SIG-M5 treated with dmso at 0.1 percent for 504 hours (cell line): Measurements from ENCODE around the gene NHLH2.

Source experiments
- DNase-seq: peaks from one replicate; lab custom pipeline; 2025; ENCODE audit not compliant: unreplicated experiment; lab: John Stamatoyannopoulos, UW

The NHLH2 gene

DNA sequence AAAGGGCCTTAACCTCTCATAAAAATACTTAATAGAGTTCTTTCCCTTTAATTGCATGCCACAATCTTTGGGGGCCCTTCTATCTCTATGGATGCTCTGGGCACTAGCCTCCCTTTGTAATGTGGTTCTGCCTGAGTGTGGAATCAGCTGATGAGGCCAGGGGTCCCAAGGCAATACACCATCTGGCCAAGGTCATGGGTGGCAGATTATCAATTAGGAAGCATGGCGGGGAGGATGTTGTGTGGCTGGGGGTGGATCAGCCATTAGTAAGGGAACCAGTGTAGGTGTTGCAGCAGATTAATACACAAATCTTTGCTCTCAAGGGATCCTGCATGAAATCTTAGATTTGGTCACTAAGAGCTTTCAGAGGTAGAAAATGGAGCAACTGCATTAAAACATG is 35.3 kb downstream of the NHLH2 start:
- DNase-seq: no peak

DNA sequence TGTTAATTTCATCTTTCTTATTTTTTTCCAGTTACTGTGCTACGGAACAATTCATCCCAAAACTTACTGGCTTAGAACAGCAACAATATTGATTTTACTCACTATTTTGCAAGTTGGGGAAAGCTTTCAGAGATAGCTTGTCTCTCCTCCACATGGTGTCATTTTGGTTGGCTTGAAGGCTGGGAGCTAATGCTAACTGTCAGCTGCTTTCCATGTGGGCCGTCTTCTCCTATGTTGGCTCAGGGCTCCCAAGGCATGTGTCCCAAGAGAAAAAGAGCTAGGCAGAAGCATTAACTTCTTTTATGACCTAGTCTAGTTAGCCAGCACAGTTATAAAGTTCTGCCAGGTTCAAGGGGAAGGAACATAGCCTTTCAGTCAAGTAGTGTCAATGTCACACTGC is 38.5 kb downstream of the NHLH2 start:
- no peak for DNase-seq

DNA sequence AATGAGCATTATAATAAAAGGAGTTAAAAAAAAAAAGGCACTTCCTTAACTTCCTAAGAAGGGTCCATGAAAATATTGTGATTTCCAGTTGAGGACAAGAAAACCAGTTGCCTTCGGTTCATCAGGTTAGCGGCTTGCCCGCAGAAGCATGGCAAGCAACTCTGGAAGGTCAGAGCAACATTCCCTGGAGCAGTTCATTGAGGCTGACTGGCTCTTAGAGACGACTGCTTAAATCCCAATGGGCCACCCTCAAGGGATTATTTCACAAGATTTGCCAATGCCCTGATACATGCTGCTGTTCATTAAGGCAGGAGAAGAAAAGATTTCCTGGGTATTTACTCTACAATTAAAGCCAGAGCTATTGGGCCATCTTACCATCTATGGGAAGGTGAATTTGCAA is 43.4 kb downstream of the NHLH2 start:
- no peak for DNase-seq

DNA sequence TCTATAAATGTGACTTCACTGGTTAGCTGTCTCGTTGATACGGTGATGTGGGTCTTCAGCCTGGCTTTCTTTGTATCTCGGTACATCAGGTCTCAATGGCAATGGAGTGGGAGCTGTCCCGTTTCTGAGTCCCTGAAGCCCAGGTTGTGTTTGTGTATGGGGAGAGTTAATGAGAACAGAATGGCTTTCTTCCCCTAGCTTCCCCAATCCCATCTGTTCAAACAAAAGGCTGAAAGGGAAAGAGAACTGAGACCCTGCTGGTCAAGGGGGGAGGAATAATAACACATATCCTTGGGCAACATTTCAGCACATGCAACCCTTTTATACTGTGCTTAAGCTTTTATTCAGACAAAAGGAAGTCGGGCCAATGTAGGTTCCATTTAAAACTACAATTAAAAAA is 44.0 kb downstream of the NHLH2 start:
- no peak for DNase-seq

DNA sequence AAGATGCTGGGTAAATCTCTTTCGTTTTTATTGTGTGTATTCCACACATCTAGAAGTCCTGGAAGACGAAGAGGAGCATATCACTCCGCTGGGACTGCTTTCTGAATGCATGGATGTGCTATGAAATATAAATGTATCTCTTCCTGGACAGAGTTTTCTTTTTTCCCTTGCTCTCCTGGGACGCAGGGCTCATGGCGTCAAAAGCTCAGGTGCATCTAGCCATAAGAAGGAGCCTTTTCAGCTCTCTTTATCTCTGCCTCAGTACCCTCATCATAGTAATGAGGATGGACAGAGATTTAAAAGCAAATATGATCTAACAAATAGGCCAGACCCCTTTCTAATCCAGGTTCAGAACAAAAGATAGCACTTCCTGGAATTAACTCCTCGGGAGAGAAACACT is 44.9 kb downstream of the NHLH2 start:
- no peak for DNase-seq

DNA sequence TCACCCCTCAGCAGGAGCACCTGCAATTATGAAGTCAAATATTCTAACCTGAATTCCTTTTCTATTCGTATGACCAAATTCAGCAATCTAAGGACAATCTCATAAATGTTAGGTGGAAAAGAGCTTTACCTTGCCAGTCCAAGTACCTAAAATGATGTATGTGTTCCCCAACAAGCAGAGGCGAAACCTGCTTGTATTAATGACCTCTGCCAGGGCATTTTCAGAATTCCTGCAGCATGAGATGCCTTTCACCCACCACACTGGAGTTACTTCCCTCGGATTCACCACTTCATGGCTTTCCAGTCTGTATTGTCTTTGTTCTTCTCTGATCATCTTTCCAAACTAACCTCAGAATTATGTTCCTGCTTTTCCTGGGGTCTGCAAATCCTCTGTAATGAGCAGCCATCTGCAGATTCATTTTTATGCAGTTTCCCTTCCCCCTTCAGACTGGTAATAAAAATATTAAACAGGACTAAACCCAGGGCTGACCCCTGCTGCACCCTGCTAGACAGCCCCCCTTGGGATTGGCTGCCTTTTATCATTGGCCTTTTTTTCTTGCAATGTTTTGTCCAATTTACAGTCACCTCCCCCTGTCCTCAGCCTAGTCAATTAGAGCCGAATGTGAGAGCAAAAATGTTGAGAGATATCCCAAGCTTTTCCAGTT is 45.8 kb downstream of the NHLH2 start:
- DNase-seq: no peak

DNA sequence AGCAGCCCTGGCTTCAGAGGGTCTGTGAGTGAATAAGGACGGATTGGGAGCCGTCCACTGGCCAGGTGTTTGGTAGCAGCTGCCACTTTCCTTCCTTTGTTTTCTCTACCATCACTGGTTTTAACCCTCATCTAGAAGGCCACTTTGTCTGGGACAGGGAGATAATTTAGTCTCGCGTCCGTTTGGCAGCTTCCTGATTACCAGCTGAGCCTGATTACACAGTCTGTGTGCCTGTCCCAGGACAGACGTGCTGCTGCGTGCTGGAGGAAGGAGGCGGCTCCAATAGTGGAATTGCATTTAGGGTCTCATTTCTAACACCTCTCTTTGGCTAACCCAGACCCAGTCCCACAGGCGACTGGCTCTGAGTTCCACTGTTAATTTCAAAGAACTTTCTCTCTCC is 47.8 kb downstream of the NHLH2 start:
- no peak for DNase-seq

DNA sequence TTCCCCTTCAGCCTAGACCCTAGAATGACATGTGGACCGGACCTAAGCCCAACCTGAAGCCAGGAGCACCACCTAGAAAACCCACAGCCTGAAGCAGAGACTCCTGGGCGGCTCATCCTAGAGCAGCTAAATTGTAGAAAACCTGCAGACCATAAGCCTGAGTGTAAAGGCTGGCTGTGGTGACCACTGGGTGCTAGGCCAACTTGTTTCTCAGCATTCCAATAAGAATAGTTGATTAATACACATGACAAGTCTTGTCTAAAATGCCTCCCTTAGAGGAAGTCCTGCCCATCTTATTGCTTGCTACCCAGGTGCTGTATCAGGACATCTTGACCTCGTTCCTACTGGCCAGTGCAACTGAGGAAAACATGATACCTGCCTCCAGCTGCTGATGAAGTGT is 49.1 kb downstream of the NHLH2 start:
- DNase-seq: no peak

DNA sequence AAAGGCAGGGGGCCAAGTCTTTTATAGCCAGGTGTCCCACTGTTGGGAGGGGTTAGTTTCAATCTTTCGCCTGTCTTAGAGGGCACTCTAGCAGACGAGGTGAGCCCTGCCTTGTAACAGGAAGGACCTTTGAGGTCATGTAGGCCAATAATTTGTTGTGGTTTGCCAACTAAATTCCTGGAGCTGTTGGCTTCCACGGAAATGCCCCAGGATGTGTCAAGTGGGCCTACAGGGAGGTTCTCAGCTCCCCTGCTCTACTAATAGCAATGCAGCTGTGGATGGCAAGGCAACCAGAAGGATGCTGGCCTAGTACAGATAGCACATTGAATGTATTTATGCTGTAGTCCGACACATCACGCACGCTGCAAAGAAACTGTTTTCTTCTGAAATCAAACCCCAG is 50.1 kb downstream of the NHLH2 start:
- no peak for DNase-seq

DNA sequence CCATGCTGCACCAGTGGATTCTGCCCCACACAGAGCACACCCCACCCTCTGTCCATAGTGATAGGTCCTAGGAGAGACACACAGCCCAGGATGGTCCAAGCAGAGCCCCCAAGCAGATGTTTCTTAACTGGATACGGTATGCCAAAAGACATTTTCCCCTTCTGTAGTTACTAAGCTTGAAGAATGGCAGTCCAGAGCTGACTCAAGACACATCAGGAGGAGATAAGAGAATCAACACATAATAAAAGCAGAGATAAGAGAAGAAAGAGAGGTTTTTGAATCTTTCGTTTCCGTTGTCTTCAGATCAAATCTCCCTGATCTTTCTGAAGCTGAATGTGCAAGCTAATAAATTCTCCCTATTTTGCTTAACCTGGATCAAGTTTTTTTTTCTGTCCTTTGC is 50.6 kb downstream of the NHLH2 start:
- DNase-seq: no peak
